B cell (primary cell): Measurements from ENCODE around the gene HIPK1. TPM values are rescaled to one million over a fixed set of nuclear protein-coding genes. Genes with fewer than 3 reads are reported as not detected.

Experiments used
- ATAC-seq: fragments of 200-7000 bp; cut with Tn5 transposase; one replicate; pipeline ENCODE4 v1.10.0; 2021; ENCODE audit warnings: low read depth, mild to moderate bottlenecking, moderate number of reproducible peaks, moderate library complexity
- CTCF ChIA-PET: fragments of 350-600 bp; sonication (Branson Sonifier 250); formaldehyde crosslinking; loops from one replicate; lab custom pipeline; 2021; ENCODE audit warnings: antibody characterized with exemption, inconsistent platforms; lab: Charles Lee
- POLR2A ChIA-PET: fragments of 350-600 bp; sonication (Branson Sonifier 250); formaldehyde crosslinking; loops from one replicate; lab custom pipeline; 2021; ENCODE audit warnings: antibody characterized with exemption; lab: Charles Lee
- DNase-seq: peaks from one replicate; pipeline ENCODE4 v3.0.0; 2013
- H2AFZ ChIP-seq: 2 replicates; pipeline ENCODE4 v1.6.1; 2012; ENCODE audit warnings: mild to moderate bottlenecking, low read depth, low read length; ENCODE audit not compliant: insufficient read depth, poor library complexity, severe bottlenecking
- H3K27ac ChIP-seq, 2 donors: 1 replicate in 1 of 2; 2 replicates in 1 of 2; pipeline ENCODE4 v1.5.1; 2012 to 2013; ENCODE audit warnings: low read length in 2 of 2, mild to moderate bottlenecking in 2 of 2, moderate library complexity in 1 of 2
- H3K27me3 ChIP-seq, 4 experiments: fragments of 200-600 bp in 1 of 4; sonication (generic) in 1 of 4; replicated peaks in 1 of 4; 1 replicate in 2 of 4; 2 replicates in 2 of 4; pipeline versions ENCODE4 v1.6.1 to v1.7.0; 2013 to 2016; ENCODE audit warnings: low read length in 3 of 4, mild to moderate bottlenecking in 2 of 4, mixed read lengths in 1 of 4, moderate library complexity in 1 of 4; ENCODE audit not compliant: insufficient read depth in 4 of 4, control insufficient read depth in 3 of 4; ENCODE audit errors: control extremely low read depth in 1 of 4
- H3K36me3 ChIP-seq, 2 experiments: replicated peaks in 1 of 2; 1 replicate in 1 of 2; 2 replicates in 1 of 2; pipeline versions ENCODE4 v1.6.1 to v1.7.1; 2013; ENCODE audit warnings: low read length in 1 of 2; ENCODE audit not compliant: insufficient read depth in 2 of 2, control insufficient read depth in 1 of 2; ENCODE audit errors: control extremely low read depth in 1 of 2, extremely low read depth in 1 of 2
- H3K4me1 ChIP-seq, 2 donors: fragments of 200-600 bp in 1 of 2; sonication (generic) in 1 of 2; 1 replicate in 1 of 2; 2 replicates in 1 of 2; pipeline versions ENCODE4 v1.5.1 to v1.6.1; 2013 to 2017; ENCODE audit warnings: low read length in 2 of 2; ENCODE audit not compliant: control insufficient read depth in 2 of 2, insufficient read depth in 2 of 2
- H3K4me2 ChIP-seq: replicated peaks from 2 replicates; pipeline ENCODE3; 2012; ENCODE audit warnings: mild to moderate bottlenecking, low read depth, low read length; ENCODE audit not compliant: poor library complexity, severe bottlenecking
- H3K4me3 ChIP-seq, 5 experiments: fragments of 200-600 bp in 1 of 5; sonication (generic) in 1 of 5; 1 replicate in 3 of 5; 2 replicates in 2 of 5; pipeline versions ENCODE4 v1.5.1 to v1.7.0; 2011 to 2016; ENCODE audit warnings: low read length in 4 of 5, mild to moderate bottlenecking in 4 of 5, low read depth in 2 of 5, control low read depth in 1 of 5, moderate library complexity in 1 of 5; ENCODE audit not compliant: insufficient read depth in 1 of 5; ENCODE audit errors: control extremely low read depth in 1 of 5, extremely low read depth in 1 of 5
- H3K79me2 ChIP-seq: fragments of 200-600 bp; sonication (generic); one replicate; pipeline ENCODE4 v1.6.0; 2016; ENCODE audit warnings: low read length; ENCODE audit not compliant: control insufficient read depth, insufficient read depth
- H3K9ac ChIP-seq: fragments of 200-600 bp; sonication (generic); 2 replicates; pipeline ENCODE4 v1.6.1; 2017; ENCODE audit warnings: mild to moderate bottlenecking, low read length, moderate library complexity
- H3K9me3 ChIP-seq, 3 donors: one replicate each; pipeline versions ENCODE4 v1.6.1 to v1.7.1; 2013; ENCODE audit warnings: low read length in 2 of 3; ENCODE audit not compliant: control insufficient read depth in 2 of 3, insufficient read depth in 1 of 3; ENCODE audit errors: control extremely low read depth in 1 of 3
- H4K20me1 ChIP-seq: 2 replicates; pipeline ENCODE4 v1.6.0; 2012; ENCODE audit warnings: mild to moderate bottlenecking, low read length; ENCODE audit not compliant: insufficient read depth, control insufficient read depth, poor library complexity, severe bottlenecking
- H3K27ac Mint-ChIP-seq: one replicate; pipeline ENCODE4 v1.8.0; 2021; ENCODE audit warnings: mixed read lengths
- H3K27me3 Mint-ChIP-seq: one replicate; pipeline ENCODE4 v1.8.0; 2021; ENCODE audit warnings: mixed read lengths
- H3K4me1 Mint-ChIP-seq: one replicate; pipeline ENCODE4 v1.8.0; 2021; ENCODE audit warnings: mixed read lengths
- H3K4me3 Mint-ChIP-seq: one replicate; pipeline ENCODE4 v1.8.0; 2021; ENCODE audit warnings: mixed read lengths
- H3K9me3 Mint-ChIP-seq: one replicate; pipeline ENCODE4 v1.8.0; 2022; ENCODE audit warnings: mixed read lengths; ENCODE audit not compliant: insufficient read depth
- CTCF ChIP-seq: fragments of 200-600 bp; IDR thresholded peaks from one replicate; pipeline ENCODE4 v1.8.0; 2022; ENCODE audit warnings: antibody characterized with exemption, mild to moderate bottlenecking
- EZH2 ChIP-seq: IDR thresholded peaks from 2 replicates; pipeline ENCODE4 v1.6.1; 2012; ENCODE audit warnings: borderline replicate concordance, low read depth, mild to moderate bottlenecking, moderate library complexity, low read length; ENCODE audit not compliant: insufficient read depth, poor library complexity, severe bottlenecking
- WGBS: methylation state at CpG from one replicate; pipeline ENCODE4 v1.1.5; 2013; ENCODE audit warnings: missing lambda C conversion rate; ENCODE audit not compliant: insufficient coverage; 5-methylcytosine and 5-hydroxymethylcytosine counted together
- intact Hi-C: fragments of 100-400 bp; cut with micrococcal nuclease; formaldehyde crosslinking; loops from one replicate; pipeline ENCODE4 v1.10.0; 2022
- polyA plus RNA-seq: library from polyadenylated mRNA; depleted of rRNA; stranded (reverse); fragments of >200 nt; gene quantifications from 2 replicates; pipeline ENCODE4 v1.2.3, GENCODE V29; 2012
- total RNA-seq, 2 donors: library from RNA; stranded (reverse); fragments of 120-200 nt in 1 of 2; gene quantifications; 1 replicate in 1 of 2; 2 replicates in 1 of 2; pipeline versions ENCODE4 v1.2.3 to v1.2.4, GENCODE V29; 2013 to 2022

HIPK1 gene
- total and polyA plus RNA-seq, 2 donors (not counting 1 experiment from before 2014, with no cell fraction given): 13.6 to 48.0 TPM

- Histone ChIP-seq H3K27me3 (no peaks in the 10 kb centered on the region), H3K4me2 (no peak overlapping the region), H3K4me3 (no peak overlapping the region), H4K20me1 (no peaks in the 10 kb centered on the region), H3K4me1 (no peaks in the 10 kb centered on the region), H3K79me2 (no peaks in the 10 kb centered on the region), H2AFZ (no peak overlapping the region), H3K27ac (no peak overlapping the region), H3K36me3 (peaks cover 7 to 73% of the 10 kb centered on the region in 2 experiments), H3K9me3 (no peaks in the 10 kb centered on the region), H3K9ac (no peak overlapping the region)
- Mint-ChIP-seq H3K4me1 (no peaks in the 10 kb centered on the region), H3K4me3 (no peak overlapping the region), H3K27me3 (no peaks in the 10 kb centered on the region), H3K9me3 (no peaks in the 10 kb centered on the region), H3K27ac (no peak overlapping the region)
- intact Hi-C loops: no loop called here
- no peak for DNase-seq
- WGBS: no CpG with 5 or more reads among the region's 1 CpG
- ATAC-seq: no peak
- POLR2A ChIA-PET: no interaction called here
- TF ChIP-seq EZH2 (no peak), CTCF (no peak)
- CTCF ChIA-PET: interaction anchor here (1.0 kb wide), 1 partner anchor 10 kb away, joined by 5 read pairs; no protein-coding TSS in a partner anchor
Measured at GRCh38 chr1:113958691-113959090, 29.6 kb downstream of the HIPK1 start.

GRCh38 chr1:113963281-113963906 is 34.3 kb downstream of the HIPK1 start:
- DNase-seq: no peak
- no peak for ATAC-seq
- H3K27me3 ChIP-seq: no peaks in the 10 kb centered on the region

More at GRCh38 chr1:113963281-113963906, 34.3 kb downstream of the HIPK1 start:
- TF ChIP-seq EZH2: no peak
- TF ChIP-seq CTCF: no peak
- no peak overlapping the region for H3K4me2 ChIP-seq
- H2AFZ ChIP-seq: no peak overlapping the region
- no peaks in the 10 kb centered on the region for H3K27me3 Mint-ChIP-seq
- H3K4me3 ChIP-seq: no peak overlapping the region
- H3K27ac Mint-ChIP-seq: no peak overlapping the region
- intact Hi-C loops: no loop called here
- no peaks in the 10 kb centered on the region for H3K79me2 ChIP-seq
- no peak overlapping the region for H3K4me3 Mint-ChIP-seq
- POLR2A ChIA-PET: no interaction called here
- H3K4me1 ChIP-seq: no peaks in the 10 kb centered on the region
- no peak overlapping the region for H3K27ac ChIP-seq
- H3K9me3 Mint-ChIP-seq: no peaks in the 10 kb centered on the region
- no peaks in the 10 kb centered on the region for H3K4me1 Mint-ChIP-seq
- WGBS: 100% methylated on average over 3 of the region's 12 CpGs
- CTCF ChIA-PET: interaction anchor here (0.8 to 1.9 kb wide), 2 partner anchors 32 to 128 kb away, joined by 3 to 17 read pairs; no protein-coding TSS in a partner anchor
- H3K9ac ChIP-seq: no peak overlapping the region
- peaks cover 4 to 81% of the 10 kb centered on the region in 2 experiments for H3K36me3 ChIP-seq
- H3K9me3 ChIP-seq: no peaks in the 10 kb centered on the region
- H4K20me1 ChIP-seq: no peaks in the 10 kb centered on the region
